ENCODE measurements around the gene VASP. TPM values are rescaled to one million over a fixed set of nuclear protein-coding genes. Genes with fewer than 3 reads are reported as not detected.

VASP gene
- total RNA-seq, 1 experiment from 2014 or later, result 152 TPM

DNA sequence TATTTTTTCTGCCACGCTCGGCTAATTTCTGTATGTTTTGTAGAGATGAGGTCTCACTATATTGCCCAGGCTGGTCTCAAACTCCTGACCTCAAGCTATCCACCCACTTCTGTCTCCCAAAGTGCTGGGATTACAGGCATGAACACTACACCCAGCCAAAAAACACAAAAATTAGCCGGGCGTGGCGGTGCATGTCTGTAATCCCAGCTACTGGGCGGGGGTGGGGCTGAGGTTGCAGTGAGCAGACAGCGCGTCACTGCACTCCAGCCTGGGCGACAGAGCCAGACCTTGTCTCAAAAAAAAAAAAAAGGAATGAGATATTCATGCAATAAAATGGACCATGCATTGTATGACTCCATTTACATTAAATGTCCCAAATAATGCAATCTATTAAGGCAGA is 32.2 kb downstream of the VASP start (continued):
- TF ChIP-seq POLR2AphosphoS5 (IDR thresholded peaks at IDR 0.05; ENCODE audit: low read depth, low read length) (no peak), SIN3A (IDR thresholded peaks at IDR 0.05; ENCODE audit: low read depth) (no peak)
- TF ChIP-seq, protein P1, sequence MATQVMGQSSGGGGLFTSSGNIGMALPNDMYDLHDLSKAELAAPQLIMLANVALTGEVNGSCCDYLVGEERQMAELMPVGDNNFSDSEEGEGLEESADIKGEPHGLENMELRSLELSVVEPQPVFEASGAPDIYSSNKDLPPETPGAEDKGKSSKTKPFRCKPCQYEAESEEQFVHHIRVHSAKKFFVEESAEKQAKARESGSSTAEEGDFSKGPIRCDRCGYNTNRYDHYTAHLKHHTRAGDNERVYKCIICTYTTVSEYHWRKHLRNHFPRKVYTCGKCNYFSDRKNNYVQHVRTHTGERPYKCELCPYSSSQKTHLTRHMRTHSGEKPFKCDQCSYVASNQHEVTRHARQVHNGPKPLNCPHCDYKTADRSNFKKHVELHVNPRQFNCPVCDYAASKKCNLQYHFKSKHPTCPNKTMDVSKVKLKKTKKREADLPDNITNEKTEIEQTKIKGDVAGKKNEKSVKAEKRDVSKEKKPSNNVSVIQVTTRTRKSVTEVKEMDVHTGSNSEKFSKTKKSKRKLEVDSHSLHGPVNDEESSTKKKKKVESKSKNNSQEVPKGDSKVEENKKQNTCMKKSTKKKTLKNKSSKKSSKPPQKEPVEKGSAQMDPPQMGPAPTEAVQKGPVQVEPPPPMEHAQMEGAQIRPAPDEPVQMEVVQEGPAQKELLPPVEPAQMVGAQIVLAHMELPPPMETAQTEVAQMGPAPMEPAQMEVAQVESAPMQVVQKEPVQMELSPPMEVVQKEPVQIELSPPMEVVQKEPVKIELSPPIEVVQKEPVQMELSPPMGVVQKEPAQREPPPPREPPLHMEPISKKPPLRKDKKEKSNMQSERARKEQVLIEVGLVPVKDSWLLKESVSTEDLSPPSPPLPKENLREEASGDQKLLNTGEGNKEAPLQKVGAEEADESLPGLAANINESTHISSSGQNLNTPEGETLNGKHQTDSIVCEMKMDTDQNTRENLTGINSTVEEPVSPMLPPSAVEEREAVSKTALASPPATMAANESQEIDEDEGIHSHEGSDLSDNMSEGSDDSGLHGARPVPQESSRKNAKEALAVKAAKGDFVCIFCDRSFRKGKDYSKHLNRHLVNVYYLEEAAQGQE (IDR thresholded peaks at IDR 0.05; ENCODE audit: low read depth), result no peak

DNA sequence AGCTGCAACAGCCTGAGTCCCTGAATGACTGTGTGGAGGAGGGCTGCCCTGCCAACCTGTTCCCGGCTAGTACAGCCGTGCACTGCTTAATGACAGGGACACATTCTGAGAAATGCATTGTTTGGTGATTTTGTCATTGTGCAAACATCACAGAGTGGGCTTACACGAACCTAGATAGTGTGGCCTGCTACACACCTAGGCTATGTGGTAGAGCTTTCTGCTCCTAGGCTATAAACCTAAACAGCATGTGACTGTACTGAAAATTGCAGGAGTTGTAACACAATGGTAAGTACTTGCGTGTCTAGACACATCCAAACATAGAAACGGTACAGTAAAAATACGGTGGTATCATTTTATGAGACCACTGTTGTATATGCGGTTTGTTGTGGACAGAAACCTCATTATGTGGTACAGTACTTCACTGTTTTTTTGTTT is 35.0 kb downstream of the VASP start:
- H3K4me1 ChIP-seq (ENCODE audit: control insufficient read depth in 1 of 2, insufficient read depth in 2 of 2, low read length in 2 of 2), result peaks cover 0 to 12% of the 10 kb centered on the region in 2 experiments; a peak in 1 of 4 replicates
- intact Hi-C loops (cut with micrococcal nuclease), result no loop called here
- no peaks in the 10 kb centered on the region for H3K9me2 ChIP-seq (ENCODE audit: insufficient read depth)
- H3K4me3 ChIP-seq (replicated peaks in 1 of 2; ENCODE audit: low read depth in 1 of 2, low read length in 2 of 2), result no peak overlapping the region
- no peaks in the 10 kb centered on the region for H3K79me2 ChIP-seq (ENCODE audit: insufficient read depth, low read length)
- CTCF ChIA-PET, result no interaction called here
- H3K9ac ChIP-seq (ENCODE audit: low read length), result no peak overlapping the region
- no TSS peak for BruUV-seq (replicated peaks)
- POLR2A ChIA-PET, result no interaction called here
- ATAC-seq (no peak), DNase-seq (ENCODE audit: low read depth, low spot score) (no peak)
- H3K4me2 ChIP-seq (ENCODE audit: low read length), result no peak overlapping the region
- RAD21 ChIA-PET (ENCODE audit: low non-redundant PET in 1 of 2, low total read pairs in 2 of 2, uncharacterized antibody in 2 of 2, unreplicated experiment in 2 of 2), result no interaction called here
- H4K20me1 ChIP-seq (ENCODE audit: insufficient read depth), result no peaks in the 10 kb centered on the region
- H3K27ac ChIP-seq (ENCODE audit: low read depth, low read length), result no peak overlapping the region
- no peaks in the 10 kb centered on the region for H3K27me3 ChIP-seq (ENCODE audit: insufficient read depth, low read length)
- H3K36me3 ChIP-seq (ENCODE audit: control insufficient read depth in 1 of 2, insufficient read depth in 2 of 2, low read length in 2 of 2), result no peaks in the 10 kb centered on the region
- H2AFZ ChIP-seq (ENCODE audit: low read depth, low read length, poor library complexity, severe bottlenecking), result no peak overlapping the region
- TF ChIP-seq SRF (IDR thresholded peaks at IDR 0.05; ENCODE audit: low read depth) (no peak), RAD21 (IDR thresholded peaks at IDR 0.05; ENCODE audit: low read depth) (no peak), EGR1 (IDR thresholded peaks at IDR 0.05; ENCODE audit: low read depth) (no peak), EZH2 (IDR thresholded peaks at IDR 0.05) (no peak)
- TF ChIP-seq, protein P1 (IDR thresholded peaks at IDR 0.05; ENCODE audit: low read depth), result no peak
- peaks cover 0 to 4% of the 10 kb centered on the region in 2 experiments; a peak in 1 of 4 replicates for H3K9me3 ChIP-seq (ENCODE audit: control insufficient read depth in 1 of 2, insufficient read depth in 1 of 2, low read depth in 1 of 2, low read length in 2 of 2)
